Measurements from ENCODE around the gene LCP1. TPM values are rescaled to one million over a fixed set of nuclear protein-coding genes. Genes with fewer than 3 reads are reported as not detected.

The LCP1 gene
- total RNA-seq, 4 donors from 2014 or later, result 55.9 to 517 (median 110) TPM

DNA sequence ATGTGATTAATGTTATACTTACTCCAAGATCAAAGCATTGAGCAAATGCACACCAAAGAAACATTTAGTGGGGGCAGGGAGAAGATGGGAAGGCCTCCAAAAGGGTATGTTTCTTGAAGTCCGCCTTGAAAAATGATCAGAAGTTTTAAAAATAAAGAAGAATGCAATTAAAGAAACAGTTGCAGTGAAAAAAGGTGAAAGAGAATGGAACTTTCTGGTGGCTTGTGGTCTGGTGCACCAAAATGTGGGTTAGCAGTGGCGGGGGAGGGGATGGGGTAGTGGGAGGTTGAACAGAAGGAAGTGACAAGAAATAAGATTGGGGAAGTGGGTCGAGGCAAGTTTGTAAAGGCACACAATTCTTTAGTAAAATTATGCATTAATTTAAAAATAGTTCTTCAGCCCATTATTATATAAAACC lies 2.5 kb downstream of the LCP1 start:
- TF ChIP-seq, protein P1, sequence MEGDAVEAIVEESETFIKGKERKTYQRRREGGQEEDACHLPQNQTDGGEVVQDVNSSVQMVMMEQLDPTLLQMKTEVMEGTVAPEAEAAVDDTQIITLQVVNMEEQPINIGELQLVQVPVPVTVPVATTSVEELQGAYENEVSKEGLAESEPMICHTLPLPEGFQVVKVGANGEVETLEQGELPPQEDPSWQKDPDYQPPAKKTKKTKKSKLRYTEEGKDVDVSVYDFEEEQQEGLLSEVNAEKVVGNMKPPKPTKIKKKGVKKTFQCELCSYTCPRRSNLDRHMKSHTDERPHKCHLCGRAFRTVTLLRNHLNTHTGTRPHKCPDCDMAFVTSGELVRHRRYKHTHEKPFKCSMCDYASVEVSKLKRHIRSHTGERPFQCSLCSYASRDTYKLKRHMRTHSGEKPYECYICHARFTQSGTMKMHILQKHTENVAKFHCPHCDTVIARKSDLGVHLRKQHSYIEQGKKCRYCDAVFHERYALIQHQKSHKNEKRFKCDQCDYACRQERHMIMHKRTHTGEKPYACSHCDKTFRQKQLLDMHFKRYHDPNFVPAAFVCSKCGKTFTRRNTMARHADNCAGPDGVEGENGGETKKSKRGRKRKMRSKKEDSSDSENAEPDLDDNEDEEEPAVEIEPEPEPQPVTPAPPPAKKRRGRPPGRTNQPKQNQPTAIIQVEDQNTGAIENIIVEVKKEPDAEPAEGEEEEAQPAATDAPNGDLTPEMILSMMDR (IDR thresholded peaks at IDR 0.05; ENCODE audit: low read depth), result no peak

DNA sequence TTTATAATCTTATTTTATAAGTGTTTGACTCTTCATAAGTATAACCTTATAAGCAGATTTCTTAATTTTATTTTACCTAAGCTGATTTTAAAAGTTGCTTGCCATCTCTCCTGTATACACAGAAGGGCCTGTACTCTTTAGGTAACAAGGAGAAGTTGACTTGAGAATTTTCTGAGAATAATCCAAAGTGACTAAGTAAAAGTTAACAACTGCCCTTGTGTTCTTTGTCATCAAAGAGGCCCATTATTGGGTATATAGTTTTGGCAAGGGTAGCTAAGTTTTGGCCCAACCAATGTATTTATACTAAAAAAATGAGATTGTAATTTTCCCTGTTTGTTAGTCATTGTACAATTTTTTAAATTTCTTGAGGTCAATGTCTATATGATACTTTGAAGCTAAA lies 3.2 kb downstream of the LCP1 start:
- TF ChIP-seq, protein P1 (IDR thresholded peaks at IDR 0.05; ENCODE audit: low read depth), result no peak

DNA sequence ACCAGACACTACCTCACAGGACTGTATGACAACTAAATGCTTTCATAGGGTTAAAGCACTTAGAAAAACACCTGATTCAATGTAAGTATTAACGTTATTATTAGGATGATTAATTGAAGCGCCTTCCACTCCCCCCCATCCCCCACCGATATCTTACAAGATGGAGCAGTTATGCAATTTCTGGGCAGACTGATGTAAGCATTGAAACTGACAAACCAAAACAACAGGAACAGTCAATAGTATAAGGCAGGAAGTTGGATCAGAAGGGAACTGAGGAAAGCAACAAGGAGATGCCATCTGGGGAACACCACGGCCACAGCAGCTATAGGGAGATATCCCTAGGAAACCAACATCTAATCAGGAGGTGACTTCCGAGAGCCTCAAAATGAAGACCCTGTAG lies 3.8 kb downstream of the LCP1 start:
- TF ChIP-seq, protein P1 (IDR thresholded peaks at IDR 0.05; ENCODE audit: low read depth), result no peak

DNA sequence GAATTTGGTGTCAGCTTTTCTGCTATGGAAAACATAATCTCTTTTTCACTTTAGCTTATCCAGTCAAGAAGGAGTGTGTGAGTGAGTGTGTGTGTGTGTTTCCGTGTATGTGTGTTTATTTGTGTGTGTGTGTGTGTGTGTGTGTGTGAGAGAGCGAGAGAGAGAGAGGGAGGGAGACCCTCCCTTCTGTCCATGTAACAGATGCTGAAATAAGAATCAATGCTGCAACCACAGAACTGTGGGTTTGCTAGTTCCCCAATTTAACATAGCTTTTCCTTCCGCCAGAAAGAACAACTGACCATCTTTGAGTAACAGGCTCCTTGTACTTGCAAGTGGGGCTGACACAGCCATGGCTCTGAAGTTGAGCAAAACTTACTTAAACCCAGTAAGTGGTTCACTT lies 5.2 kb downstream of the LCP1 start:
- TF ChIP-seq, protein P1 (IDR thresholded peaks at IDR 0.05; ENCODE audit: low read depth), result no peak

DNA sequence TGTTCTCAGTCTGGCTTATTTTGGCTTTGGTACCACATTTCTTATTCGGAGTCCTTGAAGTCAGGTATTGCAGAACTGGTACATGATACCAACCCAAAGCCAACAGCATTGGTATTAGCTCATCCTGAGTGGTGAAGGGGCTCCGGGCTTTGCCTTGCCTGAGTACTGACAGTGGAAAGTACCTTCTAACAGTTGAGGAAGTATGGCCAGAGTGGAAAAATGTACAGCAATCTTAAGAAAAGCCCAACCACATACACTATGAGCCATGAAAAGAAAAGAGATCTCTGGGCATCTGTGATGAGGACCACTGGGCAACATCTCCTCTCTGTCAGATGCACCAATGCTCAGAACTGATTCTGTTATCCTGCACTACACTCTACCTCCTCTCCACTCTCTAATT lies 8.3 kb downstream of the LCP1 start:
- TF ChIP-seq, protein P1 (IDR thresholded peaks at IDR 0.05; ENCODE audit: low read depth), result no peak

DNA sequence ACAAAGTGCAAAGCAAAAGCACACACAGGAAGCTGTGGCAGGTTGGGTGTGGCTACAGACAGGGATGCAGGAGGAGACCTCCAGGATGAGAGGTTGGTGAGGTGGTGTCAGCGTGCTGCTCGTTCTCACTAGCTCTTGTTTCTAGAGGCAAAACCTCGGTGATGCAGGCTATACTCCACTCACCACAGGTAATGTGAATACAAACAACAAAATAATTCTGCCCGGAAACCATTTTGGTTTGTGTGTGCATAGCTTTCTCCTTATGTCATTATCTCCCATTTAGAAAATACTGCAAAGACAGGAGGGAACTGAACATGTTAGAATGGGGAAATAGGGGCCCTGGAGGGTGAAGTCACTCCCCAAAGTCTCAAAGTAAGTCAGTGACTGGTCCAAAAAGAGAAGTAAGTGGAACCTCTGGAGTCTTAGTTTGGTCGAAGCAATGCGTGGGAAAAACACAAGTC lies 9.4 kb downstream of the LCP1 start:
- TF ChIP-seq, protein P1 (IDR thresholded peaks at IDR 0.05; ENCODE audit: low read depth), result no peak

DNA sequence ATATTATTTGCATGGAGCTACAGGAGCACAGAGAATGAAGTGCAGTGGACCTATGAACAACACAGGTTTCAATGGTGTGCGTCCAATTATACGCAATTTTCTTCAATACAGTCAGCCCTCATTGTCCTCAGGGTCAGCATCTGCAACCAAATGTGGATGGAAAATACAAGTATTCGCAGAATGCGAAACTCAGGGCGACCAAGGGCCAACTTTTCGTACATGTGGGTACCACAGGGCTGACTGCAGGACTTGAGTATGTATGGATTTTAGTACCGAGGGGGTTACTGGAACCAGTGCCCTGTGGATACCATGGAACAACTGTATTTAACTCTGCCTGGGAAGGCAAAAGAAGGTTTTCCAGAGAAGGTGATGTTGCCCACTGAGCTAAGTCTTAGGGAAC lies 10.2 kb downstream of the LCP1 start:
- TF ChIP-seq, protein P1 (IDR thresholded peaks at IDR 0.05; ENCODE audit: low read depth), result no peak

Data from subcutaneous adipose tissue (tissue), 4 donors.